ENCODE results near the gene ZIC1. TPM values are rescaled to one million over a fixed set of nuclear protein-coding genes. Genes with fewer than 3 reads are reported as not detected.

The ZIC1 gene
- total and polyA plus RNA-seq, 9 of the 15 experiments (the other 6 are each of a cell fraction or from before 2014, with no cell fraction given), result 0.21 to 0.42 TPM; not detected in 7

GRCh38 chr3:147398813-147399534, 10.2 kb upstream of the ZIC1 start:
- FAIRE-seq (no peak), DNase-seq (ENCODE audit: extremely low read depth in 1 of 4, low spot score in 3 of 4) (no peak), ATAC-seq (no peak)
- H3K9me1 ChIP-seq (ENCODE audit: control insufficient read depth, insufficient read depth, low read length), result no peaks in the 10 kb centered on the region
- no peak overlapping the region for H2AFZ ChIP-seq (ENCODE audit: low read depth, low read length)
- in situ Hi-C loops (cut with MboI) (loop anchor here (25.0 kb wide), 1 partner anchor 1538 kb away; no protein-coding TSS in a partner anchor), intact Hi-C loops (cut with micrococcal nuclease) (no loop called here)
- H3K9me3 ChIP-seq (replicated peaks; ENCODE audit: control insufficient read depth, insufficient read depth, low read depth, low read length), result no peaks in the 10 kb centered on the region
- peaks cover 7 to 36% of the 10 kb centered on the region in 2 experiments; a peak in 4 of 5 replicates for H3K27me3 ChIP-seq (ENCODE audit: control insufficient read depth in 2 of 2, insufficient read depth in 2 of 2, low read length in 2 of 2)
- H3K4me2 ChIP-seq (ENCODE audit: insufficient read depth, low read length), result no peak overlapping the region
- H3K79me2 ChIP-seq (ENCODE audit: control insufficient read depth, insufficient read depth, low read length), result no peaks in the 10 kb centered on the region
- no peaks in the 10 kb centered on the region for H3K36me3 ChIP-seq (ENCODE audit: control insufficient read depth, insufficient read depth, low read length)
- H4K20me1 ChIP-seq (replicated peaks; ENCODE audit: control insufficient read depth, insufficient read depth, low read length), result no peaks in the 10 kb centered on the region
- WGBS (ENCODE audit: insufficient coverage, low coverage, missing lambda C conversion rate), result 0% methylated on average over 2 of the region's 2 CpGs
- H3K27ac ChIP-seq (ENCODE audit: extremely low read depth, low read depth, low read length), result no peak overlapping the region
- no TSS peak for BruUV-seq (replicated peaks)
- H3K4me3 ChIP-seq, result no peak overlapping the region
- CTCF ChIA-PET (ENCODE audit: low intra/inter-chr PET ratio), result no interaction called here
- no peak overlapping the region for H3K9ac ChIP-seq (ENCODE audit: insufficient read depth in 1 of 2, low read depth in 2 of 2, low read length in 2 of 2)
- POLR2A ChIA-PET, result no interaction called here
- peaks cover 0 to 10% of the 10 kb centered on the region in 2 experiments; a peak in 2 of 5 replicates for H3K4me1 ChIP-seq (replicated peaks in 1 of 2; ENCODE audit: control insufficient read depth in 2 of 2, insufficient read depth in 2 of 2, low read length in 2 of 2)
- TF ChIP-seq AFF4 (CRISPR knock-in tag; IDR thresholded peaks at IDR 0.05) (no peak), ZNF277 (CRISPR knock-in tag; IDR thresholded peaks at IDR 0.05; ENCODE audit: borderline replicate concordance) (no peak), ZNF184 (CRISPR knock-in tag; IDR thresholded peaks at IDR 0.05) (no peak), ZNF766 (CRISPR knock-in tag; conservative IDR thresholded peaks at IDR 0.05) (no peak), ZZZ3 (IDR thresholded peaks at IDR 0.05) (no peak), CHD1 (IDR thresholded peaks at IDR 0.05; ENCODE audit: low read length) (no peak)
